Fibroblast of skin of left biceps (primary cell): Measurements from ENCODE around the gene ROR1.

Source experiments
- DNase-seq, 2 experiments: peaks; one replicate each; pipeline ENCODE4 v3.0.0-alpha.2; 2013; ENCODE audit warnings: low read depth in 2 of 2

Gene ROR1

GRCh38 chr1:63909526-63909925, 135.7 kb downstream of the ROR1 start:
- DNase-seq: no peak

GRCh38 chr1:63911049-63911448, 137.2 kb downstream of the ROR1 start:
- DNase-seq: no peak

GRCh38 chr1:63912643-63913042, 138.8 kb downstream of the ROR1 start:
- DNase-seq: no peak

- DNase-seq: no peak
Measured at GRCh38 chr1:63913533-63913932, 139.7 kb downstream of the ROR1 start.

- DNase-seq: no peak
Measured at GRCh38 chr1:63914241-63914640, 140.4 kb downstream of the ROR1 start.

GRCh38 chr1:63914706-63915105, 140.9 kb downstream of the ROR1 start:
- DNase-seq: no peak

GRCh38 chr1:63915121-63915520, 141.3 kb downstream of the ROR1 start:
- DNase-seq: no peak

- DNase-seq: no peak
Measured at GRCh38 chr1:63916485-63917360, 142.9 kb downstream of the ROR1 start.

- DNase-seq: no peak
Measured at GRCh38 chr1:63917571-63918417, 144.0 kb downstream of the ROR1 start.

GRCh38 chr1:63918418-63918945, 144.7 kb downstream of the ROR1 start:
- no peak for DNase-seq

- DNase-seq: peak; percentile 80 to 83
Measured at GRCh38 chr1:63920154-63921117, 146.6 kb downstream of the ROR1 start.

- DNase-seq: no peak
Measured at GRCh38 chr1:63921359-63921758, 147.5 kb downstream of the ROR1 start.

GRCh38 chr1:63921802-63922201, 148.0 kb downstream of the ROR1 start:
- no peak for DNase-seq

- no peak for DNase-seq
Measured at GRCh38 chr1:63922848-63923247, 149.0 kb downstream of the ROR1 start.

- DNase-seq: no peak
Measured at GRCh38 chr1:63923302-63923701, 149.5 kb downstream of the ROR1 start.

- DNase-seq: no peak
Measured at GRCh38 chr1:63924600-63924999, 150.8 kb downstream of the ROR1 start.

GRCh38 chr1:63928186-63929105, 154.6 kb downstream of the ROR1 start:
- no peak for DNase-seq

- DNase-seq: no peak
Measured at GRCh38 chr1:63929106-63929478, 155.3 kb downstream of the ROR1 start.

- DNase-seq: peak in 1 of 2 experiments; percentile 12
Measured at GRCh38 chr1:63931468-63931867, 157.7 kb downstream of the ROR1 start.

- no peak for DNase-seq
Measured at GRCh38 chr1:63934697-63935096, 160.9 kb downstream of the ROR1 start.
